Lower leg skin (tissue), 3 donors: ENCODE data around the gene TTC3.
"Not testable (repeated sequence)": the region's sequence is repeated elsewhere in the genome, so short reads cannot be mapped to it uniquely, and the experiment has no call there.

ENCODE experiments used
- POLR2A ChIP-seq, 2 donors: fragments of 450-650 bp; IDR thresholded peaks; one replicate each; pipeline ENCODE4 v1.6.1; 2016 to 2017; ENCODE audit warnings: antibody characterized with exemption in 2 of 2, mild to moderate bottlenecking in 1 of 2, moderate library complexity in 1 of 2
- TF ChIP-seq, protein P1 (sequence below), 3 donors: fragments of 450-650 bp; IDR thresholded peaks; one replicate each; pipeline ENCODE4 v1.5.1; 2016; ENCODE audit warnings: antibody characterized with exemption in 3 of 3, mild to moderate bottlenecking in 3 of 3, moderate library complexity in 2 of 3

- TF ChIP-seq, protein P1, sequence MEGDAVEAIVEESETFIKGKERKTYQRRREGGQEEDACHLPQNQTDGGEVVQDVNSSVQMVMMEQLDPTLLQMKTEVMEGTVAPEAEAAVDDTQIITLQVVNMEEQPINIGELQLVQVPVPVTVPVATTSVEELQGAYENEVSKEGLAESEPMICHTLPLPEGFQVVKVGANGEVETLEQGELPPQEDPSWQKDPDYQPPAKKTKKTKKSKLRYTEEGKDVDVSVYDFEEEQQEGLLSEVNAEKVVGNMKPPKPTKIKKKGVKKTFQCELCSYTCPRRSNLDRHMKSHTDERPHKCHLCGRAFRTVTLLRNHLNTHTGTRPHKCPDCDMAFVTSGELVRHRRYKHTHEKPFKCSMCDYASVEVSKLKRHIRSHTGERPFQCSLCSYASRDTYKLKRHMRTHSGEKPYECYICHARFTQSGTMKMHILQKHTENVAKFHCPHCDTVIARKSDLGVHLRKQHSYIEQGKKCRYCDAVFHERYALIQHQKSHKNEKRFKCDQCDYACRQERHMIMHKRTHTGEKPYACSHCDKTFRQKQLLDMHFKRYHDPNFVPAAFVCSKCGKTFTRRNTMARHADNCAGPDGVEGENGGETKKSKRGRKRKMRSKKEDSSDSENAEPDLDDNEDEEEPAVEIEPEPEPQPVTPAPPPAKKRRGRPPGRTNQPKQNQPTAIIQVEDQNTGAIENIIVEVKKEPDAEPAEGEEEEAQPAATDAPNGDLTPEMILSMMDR (IDR thresholded peaks at IDR 0.05): not testable (repeated sequence)
- not testable (repeated sequence) for TF ChIP-seq POLR2A (IDR thresholded peaks at IDR 0.05)
These were observed 38.7 kb upstream of the TTC3 start for GRCh38 chr21:37034394-37034793.
